DMS153 treated with DMSO at 0.1 percent for 48 hours (cell line): ENCODE data around the gene BAHCC1.

Experiments
- DNase-seq: peaks from one replicate; lab custom pipeline; 2025; ENCODE audit not compliant: unreplicated experiment; lab: John Stamatoyannopoulos, UW

The BAHCC1 gene

DNA sequence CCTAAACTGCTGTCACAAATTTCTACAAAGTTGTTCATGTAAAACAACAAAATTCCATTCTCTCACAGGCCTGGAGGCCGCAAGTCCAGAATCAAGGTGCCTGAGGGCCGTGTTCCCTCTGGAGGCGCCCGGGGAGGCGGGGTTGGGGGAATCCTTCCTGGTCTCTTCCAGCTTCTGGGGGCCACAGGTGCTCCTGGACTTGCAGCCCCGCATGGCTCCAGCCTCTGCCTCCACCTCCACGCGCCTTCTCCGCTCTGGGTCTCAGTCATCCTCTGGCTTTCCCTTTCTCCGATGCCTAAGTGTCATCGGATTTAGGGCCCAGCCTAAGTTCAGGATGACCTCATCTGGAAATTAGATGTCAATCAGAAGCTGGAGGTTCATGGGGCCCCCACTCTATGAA, 28.6 kb upstream of the BAHCC1 start:
- DNase-seq = no peak

- no peak for DNase-seq
These were observed 28.1 kb upstream of the BAHCC1 start for GRCh38 chr17:81367171-81367570.

DNA sequence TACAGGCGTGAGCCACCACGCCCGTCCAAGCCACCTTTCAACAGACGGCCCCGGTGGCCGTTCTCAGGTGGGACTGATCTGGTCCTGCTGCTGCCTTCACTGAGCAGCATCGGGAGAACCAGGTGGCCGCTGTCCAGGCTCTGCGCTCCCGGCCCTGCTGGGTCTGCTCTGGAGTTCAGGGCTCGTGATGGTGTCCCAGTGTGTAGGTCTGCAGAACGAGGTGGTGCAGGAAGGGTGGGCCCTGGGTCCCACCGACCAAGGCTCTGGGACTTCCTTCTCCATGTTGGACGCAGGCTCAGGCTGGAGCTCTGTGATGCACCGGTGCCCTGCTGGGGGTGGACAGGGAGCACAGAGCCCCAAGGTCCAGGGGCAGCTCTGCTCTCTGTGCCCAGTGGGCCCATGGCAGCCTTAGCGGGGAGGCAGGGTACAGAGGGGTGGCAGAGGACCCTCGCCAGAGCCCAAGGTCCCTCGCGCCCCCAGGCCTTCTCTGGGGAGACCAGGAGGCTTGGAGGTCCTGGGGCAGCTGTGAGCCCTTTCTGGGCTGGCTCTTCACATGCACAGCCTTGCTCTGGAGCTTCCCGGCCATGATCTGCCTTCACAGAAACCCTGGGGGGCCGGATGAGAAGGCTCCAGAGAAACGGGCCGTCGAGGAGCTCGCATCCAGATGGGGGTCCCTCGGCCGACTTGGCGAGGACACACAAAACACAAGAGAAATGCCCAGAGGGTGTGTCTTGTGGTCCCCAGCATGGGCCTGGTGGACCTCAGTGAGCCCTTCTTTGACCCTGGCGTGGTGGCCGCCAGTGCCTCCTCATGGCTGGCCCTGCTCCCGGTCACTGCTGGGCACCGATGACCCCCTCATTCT, 26.9 kb upstream of the BAHCC1 start:
- no peak for DNase-seq

GRCh38 chr17:81370294-81370693, 25.0 kb upstream of the BAHCC1 start:
- no peak for DNase-seq

- DNase-seq = no peak
These were observed 23.1 kb upstream of the BAHCC1 start for GRCh38 chr17:81371910-81372760.

- no peak for DNase-seq
These were observed 21.6 kb upstream of the BAHCC1 start for GRCh38 chr17:81373536-81374160.

GRCh38 chr17:81374890-81375289, 20.4 kb upstream of the BAHCC1 start:
- DNase-seq = no peak

DNA sequence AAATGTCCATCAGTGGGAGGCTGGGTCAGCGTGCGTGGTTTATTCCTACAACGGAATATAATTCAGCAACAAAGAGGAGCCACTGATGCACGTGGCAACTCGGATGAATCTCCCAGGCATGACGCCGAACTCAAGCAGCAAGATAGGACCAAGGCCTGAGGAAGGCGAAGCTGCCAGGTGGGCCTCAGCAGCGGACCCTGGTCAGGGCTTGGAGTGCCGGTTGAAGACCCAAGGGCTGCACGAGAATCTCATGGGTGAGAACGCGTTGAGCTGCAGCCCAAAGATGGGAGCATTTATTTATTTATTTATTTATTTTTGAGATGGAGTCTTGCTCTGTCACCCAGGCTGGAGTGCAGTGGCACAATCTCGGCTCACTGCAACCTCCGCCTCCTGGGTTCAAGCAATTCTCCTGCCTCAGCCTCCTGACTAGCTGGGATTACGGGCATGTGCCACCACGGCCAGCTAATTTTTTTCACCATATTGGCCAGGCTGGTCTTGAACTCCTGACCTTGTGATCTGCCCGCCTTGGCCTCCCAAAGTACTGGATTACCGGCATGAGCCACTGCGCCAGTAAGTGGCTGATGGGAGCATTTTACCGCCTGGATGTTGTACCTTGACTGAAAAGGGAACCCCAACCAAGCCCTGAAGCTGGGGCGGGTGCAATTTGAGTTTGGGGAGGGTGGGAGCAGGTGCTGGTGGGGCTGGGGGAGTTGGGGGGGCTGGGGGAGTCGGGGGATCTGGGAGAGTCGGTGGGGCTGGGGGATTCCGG, 18.1 kb upstream of the BAHCC1 start:
- DNase-seq = no peak

- DNase-seq = no peak
These were observed 16.2 kb upstream of the BAHCC1 start for GRCh38 chr17:81378941-81379511.

- DNase-seq = no peak
These were observed 15.7 kb upstream of the BAHCC1 start for GRCh38 chr17:81379523-81379942.

GRCh38 chr17:81380131-81380530, 15.1 kb upstream of the BAHCC1 start:
- DNase-seq = no peak

DNA sequence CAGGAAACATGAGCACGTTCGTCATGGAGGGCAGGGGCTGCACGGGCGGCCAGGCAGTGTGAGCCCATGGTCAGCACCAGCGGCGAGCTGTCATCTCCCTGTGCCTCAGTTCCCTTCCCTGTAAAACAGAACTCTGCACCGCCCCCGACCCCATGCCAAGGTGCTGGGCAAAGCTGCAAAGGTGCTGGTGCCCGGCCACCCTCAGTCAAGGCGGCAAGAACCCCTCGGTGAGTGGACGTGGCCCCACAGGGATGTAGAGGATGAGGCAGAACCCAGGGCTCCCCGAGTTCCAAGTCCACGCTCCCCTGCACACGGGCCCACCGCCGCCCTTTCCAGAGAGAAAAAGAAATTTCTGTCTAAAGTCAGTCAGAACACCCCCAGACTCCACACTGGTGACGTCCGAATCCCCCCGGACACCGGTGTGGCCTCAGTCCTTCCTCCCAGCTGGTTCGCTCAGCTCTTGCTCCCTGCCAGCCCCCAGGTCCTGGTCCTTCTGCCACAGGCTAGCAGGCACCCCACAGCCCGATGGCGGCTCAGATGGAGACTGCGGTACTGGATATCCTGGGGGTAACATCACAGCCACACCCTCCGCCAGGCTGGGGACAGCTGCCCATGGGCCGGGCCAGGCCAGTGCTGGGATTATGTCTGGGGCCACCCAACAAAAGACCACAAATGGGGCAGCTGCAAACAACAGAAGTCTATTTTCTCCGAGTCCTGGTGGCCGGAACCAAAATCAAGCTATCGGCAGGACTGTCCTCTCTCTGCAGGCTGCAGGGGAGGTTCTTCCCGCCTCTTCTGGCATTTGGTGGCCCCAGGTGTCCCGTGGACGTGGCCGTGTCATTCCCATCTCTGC, 14.4 kb upstream of the BAHCC1 start:
- no peak for DNase-seq

DNA sequence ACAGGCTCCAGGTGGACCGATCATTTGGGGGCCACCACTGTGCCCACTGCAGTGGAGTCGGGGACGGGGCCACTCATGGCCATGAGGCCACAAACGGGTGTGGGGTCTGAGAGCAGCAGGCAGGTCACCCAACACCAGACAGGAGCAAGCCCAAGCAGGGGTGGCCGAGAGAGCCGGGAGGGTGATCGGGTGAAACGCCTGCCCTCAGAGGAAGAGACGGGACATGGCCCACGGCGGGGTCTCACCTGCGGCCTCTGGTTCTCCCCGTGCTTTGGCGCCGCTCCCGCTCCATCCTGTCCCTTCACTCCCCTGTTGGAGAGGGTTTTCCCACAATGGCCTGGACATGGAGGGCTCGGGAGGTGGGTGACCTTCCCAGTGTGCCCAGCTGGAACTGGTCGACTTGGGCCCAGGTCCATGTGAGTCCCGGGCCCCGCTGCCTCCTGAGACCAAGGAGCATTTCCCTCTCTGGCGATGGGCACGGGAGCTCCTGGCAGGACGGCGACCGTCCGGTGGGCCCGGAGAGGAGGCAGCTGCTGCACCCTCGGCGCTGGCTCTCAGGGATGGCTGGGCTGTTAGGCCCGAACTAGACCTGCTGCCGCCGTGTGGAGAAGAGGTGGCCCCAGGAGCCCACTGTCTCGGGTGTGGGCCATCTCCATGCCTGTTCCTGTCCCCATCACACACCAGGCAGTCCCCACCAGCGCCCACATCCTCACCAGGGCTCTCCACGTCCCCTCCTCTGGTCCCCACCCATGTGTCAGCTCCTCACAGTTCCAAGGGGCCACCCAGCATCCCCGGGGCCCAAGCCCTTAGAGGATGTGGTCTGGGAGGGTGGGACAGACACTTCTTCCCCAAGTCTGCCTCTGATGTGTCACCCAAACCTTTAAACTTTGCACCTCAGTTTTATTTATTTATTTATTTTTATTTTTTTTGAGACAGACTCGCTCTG, 13.4 kb upstream of the BAHCC1 start:
- no peak for DNase-seq

DNA sequence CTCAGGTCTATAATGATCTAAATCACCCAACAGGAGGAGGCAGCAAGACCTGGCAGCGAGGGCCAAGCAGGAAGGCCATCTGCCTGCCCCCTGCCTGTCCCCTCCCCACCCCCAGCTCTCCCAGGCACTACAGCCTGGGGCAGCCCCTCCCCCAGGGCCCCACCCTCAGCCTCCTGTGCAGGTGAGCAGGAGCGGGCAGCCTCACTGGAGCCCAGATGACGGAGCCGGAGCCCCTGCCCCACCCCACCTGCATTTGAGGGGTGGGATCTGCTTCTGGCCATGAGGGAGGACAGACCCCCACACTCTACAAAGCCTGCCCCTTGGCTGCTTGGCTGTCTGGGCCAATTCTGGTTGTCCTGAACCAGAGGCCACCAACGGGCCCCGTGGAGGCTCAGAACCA, 12.4 kb upstream of the BAHCC1 start:
- no peak for DNase-seq

DNA sequence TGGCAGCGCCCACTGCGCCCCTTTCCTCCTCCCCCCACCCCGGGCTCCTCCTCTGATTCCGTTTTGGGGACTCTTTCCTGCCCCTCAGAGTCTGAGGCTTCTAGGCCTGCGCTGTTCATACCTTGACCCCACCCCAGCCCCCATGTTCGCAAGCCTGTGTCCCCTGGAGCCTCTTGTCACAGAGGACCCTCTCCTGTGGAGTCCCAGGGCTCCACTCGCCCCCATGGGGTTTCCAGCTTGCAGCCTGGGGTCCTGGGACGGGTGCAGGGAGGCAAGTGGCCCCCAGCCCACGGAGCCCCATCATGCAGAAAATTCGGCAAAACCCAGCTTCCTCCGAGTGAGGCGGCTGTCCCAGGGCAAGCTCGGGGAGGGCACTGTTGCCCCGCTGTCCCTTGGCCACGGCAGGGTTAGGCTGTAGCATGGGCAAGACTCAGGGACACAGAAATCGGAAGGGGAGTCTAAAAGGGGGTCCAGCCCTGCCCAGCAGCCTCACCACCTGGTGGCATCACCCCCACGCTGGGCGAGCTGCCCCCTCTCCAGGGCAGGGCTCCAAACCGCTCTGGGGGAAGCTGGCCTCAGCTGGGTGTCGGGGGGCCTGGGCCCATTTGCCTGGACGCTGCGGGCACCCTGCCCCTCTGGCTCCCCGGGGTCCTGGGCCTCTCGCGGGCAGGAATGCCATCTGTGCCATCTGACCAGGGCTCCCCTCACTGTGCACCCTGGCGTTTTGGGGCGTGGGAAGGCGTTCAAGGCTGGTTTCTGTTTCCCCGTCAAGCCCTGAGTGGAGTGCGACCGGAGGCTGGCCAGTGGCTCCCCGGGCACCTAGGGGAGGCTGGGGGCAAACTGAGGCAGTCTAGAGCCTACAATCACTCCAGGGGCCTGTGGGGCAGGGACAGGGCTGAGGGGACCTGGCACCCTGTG, 11.5 kb upstream of the BAHCC1 start:
- no peak for DNase-seq

DNA sequence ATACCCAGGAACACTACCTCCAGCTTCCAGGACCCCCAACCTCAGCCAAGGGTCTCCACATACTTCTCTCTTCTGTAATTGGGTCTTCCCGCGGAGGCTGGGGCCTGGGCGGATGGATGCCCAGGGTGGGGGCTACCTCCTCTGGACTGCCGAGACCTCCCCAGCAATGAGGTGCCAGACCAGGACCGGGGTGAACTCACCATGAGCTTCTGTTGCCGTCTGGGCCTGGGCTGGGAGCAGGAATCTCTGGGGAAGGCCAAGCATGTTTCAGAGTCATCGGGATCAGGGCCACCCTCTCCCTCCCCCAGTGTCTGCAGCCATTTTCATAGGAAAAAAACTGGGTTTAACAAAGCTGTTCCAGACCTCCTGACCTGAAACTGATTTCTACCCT, 10.3 kb upstream of the BAHCC1 start:
- DNase-seq = no peak

DNA sequence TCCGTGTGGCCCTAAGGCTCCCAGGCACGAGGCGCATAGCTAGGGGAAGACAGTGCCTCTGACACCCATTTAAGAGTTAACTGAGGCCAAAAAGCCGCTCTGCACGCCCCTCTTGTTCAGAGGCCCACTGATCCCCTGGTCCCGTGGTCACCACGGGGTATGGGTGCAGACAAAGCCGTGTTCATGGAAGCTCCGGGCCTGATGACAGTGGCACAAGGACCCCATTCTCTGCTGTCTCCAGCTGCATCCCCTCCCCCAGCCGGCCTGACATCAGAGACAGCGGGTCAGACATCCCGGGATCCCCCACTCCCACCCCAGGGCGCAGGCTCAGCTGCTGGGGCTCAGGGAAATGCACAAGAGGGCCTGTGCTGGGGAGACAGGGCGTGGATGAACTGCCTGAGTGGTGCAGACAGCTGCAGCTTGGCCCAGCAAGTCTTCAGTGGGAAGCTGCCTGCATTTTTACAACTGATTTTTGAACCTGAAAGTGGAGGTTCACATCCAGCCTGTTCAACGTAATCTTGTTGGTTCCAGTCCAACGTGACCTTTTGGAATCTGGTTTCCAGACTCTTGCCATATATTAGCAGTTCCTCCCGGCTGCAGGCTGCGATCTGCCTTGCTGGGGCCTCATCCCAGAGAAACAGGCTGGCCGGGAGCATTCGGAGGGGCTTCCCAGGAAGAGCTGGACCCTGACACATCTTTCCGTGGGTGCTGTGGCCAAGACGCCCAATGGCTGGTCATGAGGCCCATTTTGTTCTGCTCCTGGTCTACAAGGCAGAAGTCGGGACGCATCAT, 9.7 kb upstream of the BAHCC1 start:
- DNase-seq = no peak
